Measurements from ENCODE around the gene MMP24. TPM values are rescaled to one million over a fixed set of nuclear protein-coding genes. Genes with fewer than 3 reads are reported as not detected.

Gene MMP24
- total and polyA plus RNA-seq, 2 of the 13 experiments (the other 11 are each of a cell fraction or from before 2014, with no cell fraction given), result 0.29 to 0.35 TPM

DNA sequence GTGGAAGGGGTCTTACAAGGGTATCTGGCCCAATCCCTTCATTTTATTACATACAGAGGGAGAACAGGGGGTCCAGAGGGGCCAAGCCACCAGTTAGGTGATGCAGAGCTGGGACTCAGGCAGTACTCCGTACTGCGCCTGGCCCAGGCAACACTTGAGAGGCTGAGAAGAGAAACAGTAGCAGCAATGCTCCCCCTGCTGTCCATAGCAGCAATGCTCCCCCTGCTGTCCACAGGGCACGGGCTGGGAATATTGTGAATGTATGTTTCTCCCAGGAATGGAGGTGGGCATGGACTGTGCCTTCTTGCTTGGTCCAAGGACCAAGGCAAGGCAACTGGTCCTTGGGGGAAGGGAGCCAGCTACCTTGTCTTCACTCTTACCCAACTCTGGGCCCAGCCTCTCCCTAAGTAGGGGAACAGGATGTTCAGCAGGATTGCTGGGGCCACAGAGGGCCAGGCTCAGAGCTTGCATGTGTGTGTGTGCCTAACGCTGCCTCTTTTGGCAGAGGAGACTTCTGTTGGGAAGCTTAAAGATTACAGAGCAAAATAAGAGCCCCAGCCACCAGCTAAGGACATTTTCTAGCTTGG lies 80.5 kb downstream of the MMP24 start (continued):
- TF ChIP-seq SOX5 (CRISPR knock-in tag; IDR thresholded peaks at IDR 0.05; ENCODE audit: borderline replicate concordance) (peak; percentile 38; the same call in 1 of the 2 replicates), TCF12 (IDR thresholded peaks at IDR 0.05) (no peak), TCF12 (CRISPR knock-in tag; IDR thresholded peaks at IDR 0.05) (no peak), FOXP1 (IDR thresholded peaks at IDR 0.05) (no peak), FOXP1 (CRISPR knock-in tag; IDR thresholded peaks at IDR 0.05) (no peak), MED13 (CRISPR knock-in tag; IDR thresholded peaks at IDR 0.05) (no peak), SKI (IDR thresholded peaks at IDR 0.05; ENCODE audit: partially characterized antibody) (peak; percentile 21), KLF16 (CRISPR knock-in tag; IDR thresholded peaks at IDR 0.05) (peak in 1 of 2 experiments; percentile 60; a peak in 1 of 4 replicates), ZNF713 (CRISPR knock-in tag; IDR thresholded peaks at IDR 0.05) (no peak), PHF8 (CRISPR knock-in tag; IDR thresholded peaks at IDR 0.05) (peak; percentile 39; the same call in 1 of the 2 replicates), NFIB (CRISPR knock-in tag; IDR thresholded peaks at IDR 0.05; ENCODE audit: borderline replicate concordance) (no peak), NR2F6 (IDR thresholded peaks at IDR 0.05) (peak; percentile 15; the same call in 1 of the 2 replicates), NR2F6 (CRISPR knock-in tag; IDR thresholded peaks at IDR 0.05) (0 out of 2 replicates have a peak, but pooled peaks have one; percentile 18), BRF2 (CRISPR knock-in tag; IDR thresholded peaks at IDR 0.05) (no peak), ZNF589 (CRISPR knock-in tag; conservative IDR thresholded peaks at IDR 0.05) (no peak), ZNF350 (CRISPR knock-in tag; IDR thresholded peaks at IDR 0.05; ENCODE audit: borderline replicate concordance, low read depth) (peak; percentile 22; the same call in 1 of the 2 replicates), RFXAP (CRISPR knock-in tag; IDR thresholded peaks at IDR 0.05; ENCODE audit: borderline replicate concordance) (no peak; the same call in 1 of the 2 replicates), ZBTB38 (CRISPR knock-in tag; IDR thresholded peaks at IDR 0.05) (peak; percentile 62; the same call in 1 of the 2 replicates)
- TF ChIP-seq, protein P1, sequence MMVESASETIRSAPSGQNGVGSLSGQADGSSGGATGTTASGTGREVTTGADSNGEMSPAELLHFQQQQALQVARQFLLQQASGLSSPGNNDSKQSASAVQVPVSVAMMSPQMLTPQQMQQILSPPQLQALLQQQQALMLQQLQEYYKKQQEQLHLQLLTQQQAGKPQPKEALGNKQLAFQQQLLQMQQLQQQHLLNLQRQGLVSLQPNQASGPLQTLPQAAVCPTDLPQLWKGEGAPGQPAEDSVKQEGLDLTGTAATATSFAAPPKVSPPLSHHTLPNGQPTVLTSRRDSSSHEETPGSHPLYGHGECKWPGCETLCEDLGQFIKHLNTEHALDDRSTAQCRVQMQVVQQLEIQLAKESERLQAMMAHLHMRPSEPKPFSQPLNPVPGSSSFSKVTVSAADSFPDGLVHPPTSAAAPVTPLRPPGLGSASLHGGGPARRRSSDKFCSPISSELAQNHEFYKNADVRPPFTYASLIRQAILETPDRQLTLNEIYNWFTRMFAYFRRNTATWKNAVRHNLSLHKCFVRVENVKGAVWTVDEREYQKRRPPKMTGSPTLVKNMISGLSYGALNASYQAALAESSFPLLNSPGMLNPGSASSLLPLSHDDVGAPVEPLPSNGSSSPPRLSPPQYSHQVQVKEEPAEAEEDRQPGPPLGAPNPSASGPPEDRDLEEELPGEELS (CRISPR knock-in tag; IDR thresholded peaks at IDR 0.05), result peak; percentile 40; the same call in 1 of the 2 replicates
- TF ChIP-seq, protein P2, sequence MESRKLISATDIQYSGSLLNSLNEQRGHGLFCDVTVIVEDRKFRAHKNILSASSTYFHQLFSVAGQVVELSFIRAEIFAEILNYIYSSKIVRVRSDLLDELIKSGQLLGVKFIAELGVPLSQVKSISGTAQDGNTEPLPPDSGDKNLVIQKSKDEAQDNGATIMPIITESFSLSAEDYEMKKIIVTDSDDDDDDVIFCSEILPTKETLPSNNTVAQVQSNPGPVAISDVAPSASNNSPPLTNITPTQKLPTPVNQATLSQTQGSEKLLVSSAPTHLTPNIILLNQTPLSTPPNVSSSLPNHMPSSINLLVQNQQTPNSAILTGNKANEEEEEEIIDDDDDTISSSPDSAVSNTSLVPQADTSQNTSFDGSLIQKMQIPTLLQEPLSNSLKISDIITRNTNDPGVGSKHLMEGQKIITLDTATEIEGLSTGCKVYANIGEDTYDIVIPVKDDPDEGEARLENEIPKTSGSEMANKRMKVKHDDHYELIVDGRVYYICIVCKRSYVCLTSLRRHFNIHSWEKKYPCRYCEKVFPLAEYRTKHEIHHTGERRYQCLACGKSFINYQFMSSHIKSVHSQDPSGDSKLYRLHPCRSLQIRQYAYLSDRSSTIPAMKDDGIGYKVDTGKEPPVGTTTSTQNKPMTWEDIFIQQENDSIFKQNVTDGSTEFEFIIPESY (CRISPR knock-in tag; IDR thresholded peaks at IDR 0.05), result no peak; the same call in 1 of the 2 replicates
- TF ChIP-seq, protein P3, sequence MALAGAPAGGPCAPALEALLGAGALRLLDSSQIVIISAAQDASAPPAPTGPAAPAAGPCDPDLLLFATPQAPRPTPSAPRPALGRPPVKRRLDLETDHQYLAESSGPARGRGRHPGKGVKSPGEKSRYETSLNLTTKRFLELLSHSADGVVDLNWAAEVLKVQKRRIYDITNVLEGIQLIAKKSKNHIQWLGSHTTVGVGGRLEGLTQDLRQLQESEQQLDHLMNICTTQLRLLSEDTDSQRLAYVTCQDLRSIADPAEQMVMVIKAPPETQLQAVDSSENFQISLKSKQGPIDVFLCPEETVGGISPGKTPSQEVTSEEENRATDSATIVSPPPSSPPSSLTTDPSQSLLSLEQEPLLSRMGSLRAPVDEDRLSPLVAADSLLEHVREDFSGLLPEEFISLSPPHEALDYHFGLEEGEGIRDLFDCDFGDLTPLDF (CRISPR knock-in tag; IDR thresholded peaks at IDR 0.05), result no peak
- TF ChIP-seq, protein P4, sequence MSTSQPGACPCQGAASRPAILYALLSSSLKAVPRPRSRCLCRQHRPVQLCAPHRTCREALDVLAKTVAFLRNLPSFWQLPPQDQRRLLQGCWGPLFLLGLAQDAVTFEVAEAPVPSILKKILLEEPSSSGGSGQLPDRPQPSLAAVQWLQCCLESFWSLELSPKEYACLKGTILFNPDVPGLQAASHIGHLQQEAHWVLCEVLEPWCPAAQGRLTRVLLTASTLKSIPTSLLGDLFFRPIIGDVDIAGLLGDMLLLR (CRISPR knock-in tag; IDR thresholded peaks at IDR 0.05), result no peak

Data from HepG2 (cell line).